HEK293 (cell line): ENCODE results near the gene NKPD1.

Experiments
- MEIS1 ChIP-seq: sonication (generic); formaldehyde crosslinking; IDR thresholded peaks from 2 replicates; pipeline ENCODE4 v1.8.1; 2022; ENCODE audit warnings: missing genetic modification reagents, mild to moderate bottlenecking, borderline replicate concordance
- TRIM28 ChIP-seq: IDR thresholded peaks from 2 replicates; pipeline ENCODE4 v1.6.1; 2011; ENCODE audit warnings: low read length, control low read depth, borderline replicate concordance
- ZNF776 ChIP-seq: fragments of 450-650 bp; formaldehyde crosslinking; IDR thresholded peaks from 2 replicates; pipeline ENCODE4 v1.5.0; 2017; ENCODE audit warnings: missing biosample characterization, missing genetic modification characterization, borderline replicate concordance
- TF ChIP-seq, protein P1 (sequence below): fragments of 450-650 bp; formaldehyde crosslinking; IDR thresholded peaks from 2 replicates; pipeline ENCODE4 v1.5.1; 2016; ENCODE audit warnings: missing biosample characterization, missing genetic modification characterization

DNA sequence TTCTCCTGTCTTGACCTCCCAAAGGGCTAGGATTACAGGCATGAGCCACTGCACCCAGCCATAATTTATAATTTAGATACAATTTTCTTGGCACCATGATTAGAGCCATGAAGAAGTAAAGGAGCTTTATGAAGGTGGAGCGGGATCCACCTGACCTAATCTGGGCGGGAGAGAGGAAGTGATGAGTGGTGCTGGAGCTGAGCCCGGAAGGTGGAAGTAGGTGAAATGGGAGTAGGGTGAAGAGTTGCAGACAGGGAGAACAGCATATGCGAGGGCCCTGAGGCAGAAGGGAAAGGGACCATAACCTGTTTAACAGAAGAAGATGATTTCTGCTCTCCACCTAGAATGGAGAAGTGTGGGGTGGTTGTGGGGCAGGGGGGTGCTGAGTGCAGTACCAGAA is 22.0 kb upstream of the NKPD1 start:
- TF ChIP-seq, protein P1, sequence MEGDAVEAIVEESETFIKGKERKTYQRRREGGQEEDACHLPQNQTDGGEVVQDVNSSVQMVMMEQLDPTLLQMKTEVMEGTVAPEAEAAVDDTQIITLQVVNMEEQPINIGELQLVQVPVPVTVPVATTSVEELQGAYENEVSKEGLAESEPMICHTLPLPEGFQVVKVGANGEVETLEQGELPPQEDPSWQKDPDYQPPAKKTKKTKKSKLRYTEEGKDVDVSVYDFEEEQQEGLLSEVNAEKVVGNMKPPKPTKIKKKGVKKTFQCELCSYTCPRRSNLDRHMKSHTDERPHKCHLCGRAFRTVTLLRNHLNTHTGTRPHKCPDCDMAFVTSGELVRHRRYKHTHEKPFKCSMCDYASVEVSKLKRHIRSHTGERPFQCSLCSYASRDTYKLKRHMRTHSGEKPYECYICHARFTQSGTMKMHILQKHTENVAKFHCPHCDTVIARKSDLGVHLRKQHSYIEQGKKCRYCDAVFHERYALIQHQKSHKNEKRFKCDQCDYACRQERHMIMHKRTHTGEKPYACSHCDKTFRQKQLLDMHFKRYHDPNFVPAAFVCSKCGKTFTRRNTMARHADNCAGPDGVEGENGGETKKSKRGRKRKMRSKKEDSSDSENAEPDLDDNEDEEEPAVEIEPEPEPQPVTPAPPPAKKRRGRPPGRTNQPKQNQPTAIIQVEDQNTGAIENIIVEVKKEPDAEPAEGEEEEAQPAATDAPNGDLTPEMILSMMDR, result no peak
- TF ChIP-seq TRIM28 (no peak), MEIS1 (no peak), ZNF776 (tag by site-specific recombination) (no peak)
